Vagina (tissue), 2 donors: Measurements from ENCODE around the gene PIP5KL1.

Experiments used
- POLR2AphosphoS5 ChIP-seq, 2 donors: sonication (generic); formaldehyde crosslinking; IDR thresholded peaks; one replicate each; pipeline ENCODE4 v1.9.0; 2017; ENCODE audit warnings: antibody characterized with exemption in 2 of 2, mild to moderate bottlenecking in 2 of 2, low read depth in 1 of 2; ENCODE audit not compliant: insufficient read depth in 1 of 2
- TF ChIP-seq, protein P1 (sequence below), 3 experiments: fragments of 450-650 bp in 2 of 3; fragments of 200-600 bp in 1 of 3; sonication (generic) in 1 of 3; IDR thresholded peaks; one replicate each; pipeline ENCODE4 v1.5.1; 2017 to 2019; ENCODE audit warnings: antibody characterized with exemption in 3 of 3, mild to moderate bottlenecking in 2 of 3, moderate library complexity in 2 of 3

DNA sequence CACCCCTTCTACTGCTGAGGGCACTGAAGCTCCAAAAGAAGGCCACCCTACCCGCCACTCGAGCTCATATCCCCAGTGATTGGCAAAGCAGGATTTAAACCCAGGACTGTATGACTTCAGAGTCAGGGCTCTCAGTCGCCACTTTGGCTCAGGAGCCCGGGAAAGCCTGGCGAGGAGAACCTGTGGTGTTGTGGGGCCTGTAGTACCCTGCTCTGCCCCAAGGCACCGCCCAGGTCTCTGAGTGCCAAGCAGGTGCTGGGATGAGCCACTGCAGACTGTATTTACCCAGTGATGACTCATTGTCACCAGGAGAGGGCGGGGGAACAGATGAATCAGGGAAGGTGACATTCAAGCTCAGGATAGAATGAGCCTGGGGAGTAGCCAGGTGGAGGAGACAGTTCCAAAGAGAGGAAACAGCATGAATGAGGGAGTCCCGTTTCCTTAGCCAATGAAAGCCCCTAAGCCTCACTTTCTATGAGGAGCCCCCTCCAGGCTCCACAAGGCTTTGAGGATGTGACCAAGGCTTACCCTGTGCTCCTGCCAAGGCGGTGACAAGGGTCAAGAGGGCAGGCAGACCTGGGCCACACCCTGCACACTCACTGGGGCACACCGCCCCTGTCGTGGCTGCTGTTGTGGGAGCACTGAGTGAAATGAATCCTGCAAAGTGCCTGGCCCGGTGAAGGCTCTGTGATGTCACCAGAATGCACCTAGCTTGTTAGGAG lies 24.9 kb upstream of the PIP5KL1 start:
- TF ChIP-seq POLR2AphosphoS5 (IDR thresholded peaks at IDR 0.05; ENCODE audit: insufficient read depth in 1 of 2, low read depth in 1 of 2): peak; percentile 64 to 83
- TF ChIP-seq, protein P1, sequence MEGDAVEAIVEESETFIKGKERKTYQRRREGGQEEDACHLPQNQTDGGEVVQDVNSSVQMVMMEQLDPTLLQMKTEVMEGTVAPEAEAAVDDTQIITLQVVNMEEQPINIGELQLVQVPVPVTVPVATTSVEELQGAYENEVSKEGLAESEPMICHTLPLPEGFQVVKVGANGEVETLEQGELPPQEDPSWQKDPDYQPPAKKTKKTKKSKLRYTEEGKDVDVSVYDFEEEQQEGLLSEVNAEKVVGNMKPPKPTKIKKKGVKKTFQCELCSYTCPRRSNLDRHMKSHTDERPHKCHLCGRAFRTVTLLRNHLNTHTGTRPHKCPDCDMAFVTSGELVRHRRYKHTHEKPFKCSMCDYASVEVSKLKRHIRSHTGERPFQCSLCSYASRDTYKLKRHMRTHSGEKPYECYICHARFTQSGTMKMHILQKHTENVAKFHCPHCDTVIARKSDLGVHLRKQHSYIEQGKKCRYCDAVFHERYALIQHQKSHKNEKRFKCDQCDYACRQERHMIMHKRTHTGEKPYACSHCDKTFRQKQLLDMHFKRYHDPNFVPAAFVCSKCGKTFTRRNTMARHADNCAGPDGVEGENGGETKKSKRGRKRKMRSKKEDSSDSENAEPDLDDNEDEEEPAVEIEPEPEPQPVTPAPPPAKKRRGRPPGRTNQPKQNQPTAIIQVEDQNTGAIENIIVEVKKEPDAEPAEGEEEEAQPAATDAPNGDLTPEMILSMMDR (IDR thresholded peaks at IDR 0.05): peak in 1 of 3 experiments; percentile 18
